ENCODE data around the gene GALNT17. TPM values are rescaled to one million over a fixed set of nuclear protein-coding genes. Genes with fewer than 3 reads are reported as not detected.

The GALNT17 gene
- total RNA-seq, 3 donors from 2014 or later, result 1.2 to 9.9 (median 3.3) TPM

GRCh38 chr7:71708710-71709109 is 576.8 kb downstream of the GALNT17 start:
- intact Hi-C loops (cut with DNase I; ENCODE audit: low total_unique reads), result no loop called here

GRCh38 chr7:71710442-71710841 is 578.5 kb downstream of the GALNT17 start:
- intact Hi-C loops (cut with DNase I; ENCODE audit: low total_unique reads), result no loop called here
- H3K36me3 ChIP-seq, result no peaks in the 10 kb centered on the region
- H3K4me3 ChIP-seq, result no peak overlapping the region
- H3K27ac ChIP-seq, result no peak overlapping the region
- H3K4me1 ChIP-seq, result no peaks in the 10 kb centered on the region
- no peaks in the 10 kb centered on the region for H3K27me3 ChIP-seq
- DNase-seq (ENCODE audit: low spot score in 2 of 2), result no peak
- no peak for TF ChIP-seq CTCF (IDR thresholded peaks at IDR 0.05)
- TF ChIP-seq POLR2AphosphoS5 (IDR thresholded peaks at IDR 0.05), result no peak
- TF ChIP-seq POLR2A (IDR thresholded peaks at IDR 0.05), result no peak
- peaks cover 0 to 36% of the 10 kb centered on the region in 2 donors for H3K9me3 ChIP-seq

More at GRCh38 chr7:71708710-71709109, 576.8 kb downstream of the GALNT17 start:
- Histone ChIP-seq H3K27ac (no peak overlapping the region), H3K4me1 (no peaks in the 10 kb centered on the region), H3K36me3 (no peaks in the 10 kb centered on the region), H3K27me3 (no peaks in the 10 kb centered on the region), H3K4me3 (no peak overlapping the region), H3K9me3 (peaks cover 0 to 39% of the 10 kb centered on the region in 2 donors)
- no peak for DNase-seq (ENCODE audit: low spot score in 2 of 2)
- TF ChIP-seq POLR2A (IDR thresholded peaks at IDR 0.05) (no peak), POLR2AphosphoS5 (IDR thresholded peaks at IDR 0.05) (no peak)

GRCh38 chr7:71712653-71713180 is 580.8 kb downstream of the GALNT17 start:
- DNase-seq (ENCODE audit: low spot score in 2 of 2), result no peak
- intact Hi-C loops (cut with DNase I; ENCODE audit: low total_unique reads), result no loop called here
- Histone ChIP-seq H3K27ac (no peak overlapping the region), H3K36me3 (no peaks in the 10 kb centered on the region), H3K9me3 (peaks cover 0 to 15% of the 10 kb centered on the region in 2 donors), H3K27me3 (no peaks in the 10 kb centered on the region), H3K4me3 (no peak overlapping the region), H3K4me1 (no peaks in the 10 kb centered on the region)
- TF ChIP-seq POLR2A (IDR thresholded peaks at IDR 0.05) (no peak), POLR2AphosphoS5 (IDR thresholded peaks at IDR 0.05) (no peak), CTCF (IDR thresholded peaks at IDR 0.05) (no peak)

GRCh38 chr7:71716690-71717089 is 584.7 kb downstream of the GALNT17 start:
- Histone ChIP-seq H3K4me1 (no peaks in the 10 kb centered on the region), H3K27ac (no peak overlapping the region), H3K9me3 (peaks cover 0 to 8% of the 10 kb centered on the region in 2 donors), H3K4me3 (no peak overlapping the region), H3K27me3 (no peaks in the 10 kb centered on the region), H3K36me3 (no peaks in the 10 kb centered on the region)
- no peak for DNase-seq (ENCODE audit: low spot score in 2 of 2)
- intact Hi-C loops (cut with DNase I; ENCODE audit: low total_unique reads), result no loop called here
- TF ChIP-seq CTCF (IDR thresholded peaks at IDR 0.05), result no peak
- TF ChIP-seq POLR2AphosphoS5 (IDR thresholded peaks at IDR 0.05), result no peak
- no peak for TF ChIP-seq POLR2A (IDR thresholded peaks at IDR 0.05)

GRCh38 chr7:71718563-71718962 is 586.6 kb downstream of the GALNT17 start:
- intact Hi-C loops (cut with DNase I; ENCODE audit: low total_unique reads), result no loop called here
- H3K9me3 ChIP-seq, result peaks cover 0 to 8% of the 10 kb centered on the region in 2 donors

More at GRCh38 chr7:71718563-71718962, 586.6 kb downstream of the GALNT17 start:
- H3K27me3 ChIP-seq, result no peaks in the 10 kb centered on the region
- H3K4me1 ChIP-seq, result no peaks in the 10 kb centered on the region
- no peaks in the 10 kb centered on the region for H3K36me3 ChIP-seq
- TF ChIP-seq POLR2A (IDR thresholded peaks at IDR 0.05), result no peak
- no peak for TF ChIP-seq CTCF (IDR thresholded peaks at IDR 0.05)
- no peak for TF ChIP-seq POLR2AphosphoS5 (IDR thresholded peaks at IDR 0.05)
- no peak overlapping the region for H3K27ac ChIP-seq
- DNase-seq (ENCODE audit: low spot score in 2 of 2), result no peak
- no peak overlapping the region for H3K4me3 ChIP-seq

Measured in breast epithelium (tissue), 4 donors.